HEK293 (cell line): ENCODE measurements around the gene BCL11B.

Source experiments
- CTCF ChIP-seq: fragments of 450-650 bp; formaldehyde crosslinking; IDR thresholded peaks from 2 replicates; pipeline ENCODE4 v1.5.1; 2016; ENCODE audit warnings: missing biosample characterization, missing genetic modification characterization
- PATZ1 ChIP-seq: fragments of 450-650 bp; formaldehyde crosslinking; IDR thresholded peaks from 2 replicates; pipeline ENCODE4 v1.5.1; 2016; ENCODE audit warnings: missing biosample characterization, missing genetic modification characterization
- ZNF155 ChIP-seq: fragments of 450-650 bp; formaldehyde crosslinking; IDR thresholded peaks from 2 replicates; pipeline ENCODE4 v1.5.1; 2016; ENCODE audit warnings: missing biosample characterization, missing genetic modification characterization
- ZNF169 ChIP-seq: fragments of 450-650 bp; formaldehyde crosslinking; IDR thresholded peaks from 2 replicates; pipeline ENCODE4 v1.5.1; 2016; ENCODE audit warnings: missing biosample characterization, missing genetic modification characterization
- ZNF433 ChIP-seq: fragments of 450-650 bp; formaldehyde crosslinking; IDR thresholded peaks from 2 replicates; pipeline ENCODE4 v1.5.1; 2016; ENCODE audit warnings: missing biosample characterization, missing genetic modification characterization, low read depth
- ZNF610 ChIP-seq: fragments of 450-650 bp; formaldehyde crosslinking; IDR thresholded peaks from 2 replicates; pipeline ENCODE4 v1.5.1; 2016; ENCODE audit warnings: missing biosample characterization, missing genetic modification characterization, borderline replicate concordance
- ZNF792 ChIP-seq: fragments of 450-650 bp; formaldehyde crosslinking; IDR thresholded peaks from 2 replicates; pipeline ENCODE4 v1.5.1; 2016; ENCODE audit warnings: missing biosample characterization, missing genetic modification characterization
- TF ChIP-seq, protein P1 (sequence below): fragments of 450-650 bp; formaldehyde crosslinking; IDR thresholded peaks from 2 replicates; pipeline ENCODE4 v1.5.1; 2016; ENCODE audit warnings: missing biosample characterization, missing genetic modification characterization
- TF ChIP-seq, protein P2 (sequence below): fragments of 450-650 bp; formaldehyde crosslinking; IDR thresholded peaks from 2 replicates; pipeline ENCODE4 v1.5.1; 2016; ENCODE audit warnings: missing biosample characterization, missing genetic modification characterization

DNA sequence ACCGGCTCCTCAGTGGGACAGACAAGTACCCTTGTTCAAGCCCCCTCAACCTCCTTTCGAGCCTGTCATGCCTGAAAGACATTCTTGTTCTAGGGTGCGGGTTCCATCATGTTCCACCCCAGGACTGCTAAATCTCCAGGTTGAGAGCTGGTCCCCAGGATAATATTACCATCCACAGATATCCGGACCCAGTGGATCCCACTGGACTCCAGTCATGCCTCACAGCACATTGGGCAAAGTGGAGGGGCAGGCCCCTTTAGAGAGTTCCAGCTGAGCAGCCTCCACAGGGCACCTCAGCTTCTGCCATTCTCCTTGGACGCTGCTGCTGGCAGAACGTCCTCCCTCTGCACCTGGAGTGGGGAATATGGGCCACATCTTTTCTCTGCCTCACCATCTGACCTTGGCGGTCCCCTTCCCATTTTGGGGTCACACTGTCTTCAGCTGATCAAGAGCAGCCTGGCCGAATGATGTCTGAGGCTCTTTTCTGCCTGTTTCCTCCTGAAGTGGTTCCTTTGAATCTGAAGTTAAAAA lies 137.4 kb downstream of the BCL11B start:
- TF ChIP-seq CTCF (tag by site-specific recombination) (no peak), ZNF792 (no peak), ZNF155 (tag by site-specific recombination) (no peak), ZNF610 (tag by site-specific recombination) (no peak), PATZ1 (tag by site-specific recombination) (no peak), ZNF169 (tag by site-specific recombination) (no peak), ZNF433 (tag by site-specific recombination) (no peak)
- TF ChIP-seq, protein P1, sequence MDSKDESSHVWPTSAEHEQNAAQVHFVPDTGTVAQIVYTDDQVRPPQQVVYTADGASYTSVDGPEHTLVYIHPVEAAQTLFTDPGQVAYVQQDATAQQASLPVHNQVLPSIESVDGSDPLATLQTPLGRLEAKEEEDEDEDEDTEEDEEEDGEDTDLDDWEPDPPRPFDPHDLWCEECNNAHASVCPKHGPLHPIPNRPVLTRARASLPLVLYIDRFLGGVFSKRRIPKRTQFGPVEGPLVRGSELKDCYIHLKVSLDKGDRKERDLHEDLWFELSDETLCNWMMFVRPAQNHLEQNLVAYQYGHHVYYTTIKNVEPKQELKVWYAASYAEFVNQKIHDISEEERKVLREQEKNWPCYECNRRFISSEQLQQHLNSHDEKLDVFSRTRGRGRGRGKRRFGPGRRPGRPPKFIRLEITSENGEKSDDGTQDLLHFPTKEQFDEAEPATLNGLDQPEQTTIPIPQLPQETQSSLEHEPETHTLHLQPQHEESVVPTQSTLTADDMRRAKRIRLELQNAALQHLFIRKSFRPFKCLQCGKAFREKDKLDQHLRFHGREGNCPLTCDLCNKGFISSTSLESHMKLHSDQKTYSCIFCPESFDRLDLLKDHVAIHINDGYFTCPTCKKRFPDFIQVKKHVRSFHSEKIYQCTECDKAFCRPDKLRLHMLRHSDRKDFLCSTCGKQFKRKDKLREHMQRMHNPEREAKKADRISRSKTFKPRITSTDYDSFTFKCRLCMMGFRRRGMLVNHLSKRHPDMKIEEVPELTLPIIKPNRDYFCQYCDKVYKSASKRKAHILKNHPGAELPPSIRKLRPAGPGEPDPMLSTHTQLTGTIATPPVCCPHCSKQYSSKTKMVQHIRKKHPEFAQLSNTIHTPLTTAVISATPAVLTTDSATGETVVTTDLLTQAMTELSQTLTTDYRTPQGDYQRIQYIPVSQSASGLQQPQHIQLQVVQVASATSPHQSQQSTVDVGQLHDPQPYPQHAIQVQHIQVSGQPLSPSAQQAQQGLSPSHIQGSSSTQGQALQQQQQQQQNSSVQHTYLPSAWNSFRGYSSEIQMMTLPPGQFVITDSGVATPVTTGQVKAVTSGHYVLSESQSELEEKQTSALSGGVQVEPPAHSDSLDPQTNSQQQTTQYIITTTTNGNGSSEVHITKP (tag by site-specific recombination), result no peak
- TF ChIP-seq, protein P2, sequence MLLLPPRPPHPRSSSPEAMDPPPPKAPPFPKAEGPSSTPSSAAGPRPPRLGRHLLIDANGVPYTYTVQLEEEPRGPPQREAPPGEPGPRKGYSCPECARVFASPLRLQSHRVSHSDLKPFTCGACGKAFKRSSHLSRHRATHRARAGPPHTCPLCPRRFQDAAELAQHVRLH (tag by site-specific recombination), result no peak
